HFFc6 (cell line): ENCODE data around the gene RTL10. TPM values are rescaled to one million over a fixed set of nuclear protein-coding genes. Genes with fewer than 3 reads are reported as not detected.

Experiments used
- DNase-seq: peaks from one replicate; pipeline ENCODE4 v3.0.0-alpha.2; 2018
- H3K27ac Mint-ChIP-seq: 2 replicates; pipeline ENCODE4 v1.8.0; 2020; ENCODE audit warnings: mild to moderate bottlenecking, mixed read lengths
- H3K27me3 Mint-ChIP-seq: 2 replicates; pipeline ENCODE4 v1.8.0; 2021; ENCODE audit warnings: mild to moderate bottlenecking, moderate library complexity, mixed read lengths; ENCODE audit not compliant: insufficient read depth
- H3K36me3 Mint-ChIP-seq: 2 replicates; pipeline ENCODE4 v1.8.0; 2021; ENCODE audit warnings: low read depth, mixed read lengths
- H3K4me1 Mint-ChIP-seq: 2 replicates; pipeline ENCODE4 v1.8.0; 2020; ENCODE audit warnings: low read depth, mixed read lengths
- H3K4me3 Mint-ChIP-seq: 2 replicates; pipeline ENCODE4 v1.8.0; 2020; ENCODE audit warnings: mild to moderate bottlenecking, moderate library complexity, mixed read lengths
- H3K9me3 Mint-ChIP-seq: 2 replicates; pipeline ENCODE4 v1.8.0; 2020; ENCODE audit warnings: mild to moderate bottlenecking, mixed read lengths
- total RNA-seq, 6 experiments: library from RNA; stranded (reverse); fragmentation: NEBNext Ultra II Directional; extraction: Animal tissue kit (Norgen Biotek cat#: 25700); gene quantifications; 2 replicates in 1 of 6; 3 replicates in 5 of 6; pipeline ENCODE4 v1.2.3, GENCODE V29; 2021
- TF ChIP-seq, protein P1 (sequence below): fragments of 200-600 bp; sonication (generic); IDR thresholded peaks from 2 replicates; pipeline ENCODE4 v1.5.0; 2021; ENCODE audit warnings: antibody characterized with exemption, mild to moderate bottlenecking

RTL10 gene
- total RNA-seq, 6 experiments from 2014 or later, result 17.4 to 22.7 (median 19.2) TPM

- Mint-ChIP-seq H3K4me3 (no peak overlapping the region), H3K9me3 (no peaks in the 10 kb centered on the region), H3K27ac (no peak overlapping the region), H3K36me3 (0 out of 2 replicates have a peak, but pooled peaks cover 2% of the 10 kb centered on the region), H3K4me1 (peaks cover 7% of the 10 kb centered on the region), H3K27me3 (no peaks in the 10 kb centered on the region; the same call in 1 of the 2 replicates)
- TF ChIP-seq, protein P1, sequence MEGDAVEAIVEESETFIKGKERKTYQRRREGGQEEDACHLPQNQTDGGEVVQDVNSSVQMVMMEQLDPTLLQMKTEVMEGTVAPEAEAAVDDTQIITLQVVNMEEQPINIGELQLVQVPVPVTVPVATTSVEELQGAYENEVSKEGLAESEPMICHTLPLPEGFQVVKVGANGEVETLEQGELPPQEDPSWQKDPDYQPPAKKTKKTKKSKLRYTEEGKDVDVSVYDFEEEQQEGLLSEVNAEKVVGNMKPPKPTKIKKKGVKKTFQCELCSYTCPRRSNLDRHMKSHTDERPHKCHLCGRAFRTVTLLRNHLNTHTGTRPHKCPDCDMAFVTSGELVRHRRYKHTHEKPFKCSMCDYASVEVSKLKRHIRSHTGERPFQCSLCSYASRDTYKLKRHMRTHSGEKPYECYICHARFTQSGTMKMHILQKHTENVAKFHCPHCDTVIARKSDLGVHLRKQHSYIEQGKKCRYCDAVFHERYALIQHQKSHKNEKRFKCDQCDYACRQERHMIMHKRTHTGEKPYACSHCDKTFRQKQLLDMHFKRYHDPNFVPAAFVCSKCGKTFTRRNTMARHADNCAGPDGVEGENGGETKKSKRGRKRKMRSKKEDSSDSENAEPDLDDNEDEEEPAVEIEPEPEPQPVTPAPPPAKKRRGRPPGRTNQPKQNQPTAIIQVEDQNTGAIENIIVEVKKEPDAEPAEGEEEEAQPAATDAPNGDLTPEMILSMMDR, result no peak
- no peak for DNase-seq
Observed at GRCh38 chr22:19866665-19867009, 12.0 kb upstream of the RTL10 start.

GRCh38 chr22:19865141-19865829, 10.6 kb upstream of the RTL10 start:
- Mint-ChIP-seq H3K4me1 (peaks cover 7% of the 10 kb centered on the region), H3K4me3 (no peak overlapping the region), H3K27ac (no peak overlapping the region), H3K9me3 (no peaks in the 10 kb centered on the region), H3K36me3 (0 out of 2 replicates have a peak, but pooled peaks cover 5% of the 10 kb centered on the region), H3K27me3 (no peaks in the 10 kb centered on the region; the same call in 1 of the 2 replicates)
- TF ChIP-seq, protein P1, result no peak
- DNase-seq, result no peak

- H3K27me3 Mint-ChIP-seq, result no peaks in the 10 kb centered on the region; the same call in 1 of the 2 replicates
- H3K9me3 Mint-ChIP-seq, result no peaks in the 10 kb centered on the region
- no peak overlapping the region for H3K4me3 Mint-ChIP-seq
- H3K27ac Mint-ChIP-seq, result no peak overlapping the region
- TF ChIP-seq, protein P1, result no peak
- DNase-seq, result no peak
- H3K36me3 Mint-ChIP-seq, result 0 out of 2 replicates have a peak, but pooled peaks cover 5% of the 10 kb centered on the region
- peaks cover 7% of the 10 kb centered on the region for H3K4me1 Mint-ChIP-seq
Observed at GRCh38 chr22:19864538-19865106, 9.9 kb upstream of the RTL10 start.

DNA sequence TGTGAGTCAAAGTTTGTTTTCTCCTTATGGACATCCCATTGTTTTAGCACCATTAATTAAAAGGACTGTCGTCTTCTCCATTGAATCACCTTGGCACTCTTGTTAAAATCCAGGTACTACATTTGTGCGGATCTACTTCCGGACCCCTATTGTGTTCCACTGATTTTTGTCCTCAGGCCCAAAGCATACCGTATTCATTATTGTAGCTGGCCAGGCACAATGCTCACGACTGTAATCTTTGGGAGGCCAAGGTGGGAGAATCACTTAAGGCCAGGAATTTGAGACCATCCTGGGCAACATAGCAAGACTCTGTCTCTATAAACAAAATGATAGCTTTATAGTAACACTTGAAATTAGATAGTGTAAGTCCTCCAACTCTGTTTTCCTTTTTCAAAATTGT, 8.9 kb upstream of the RTL10 start:
- H3K4me3 Mint-ChIP-seq, result no peak overlapping the region
- TF ChIP-seq, protein P1, result no peak
- H3K9me3 Mint-ChIP-seq, result no peaks in the 10 kb centered on the region
- no peaks in the 10 kb centered on the region; the same call in 1 of the 2 replicates for H3K27me3 Mint-ChIP-seq
- no peak for DNase-seq
- H3K27ac Mint-ChIP-seq, result no peak overlapping the region
- 0 out of 2 replicates have a peak, but pooled peaks cover 5% of the 10 kb centered on the region for H3K36me3 Mint-ChIP-seq
- H3K4me1 Mint-ChIP-seq, result peaks cover 7% of the 10 kb centered on the region

DNA sequence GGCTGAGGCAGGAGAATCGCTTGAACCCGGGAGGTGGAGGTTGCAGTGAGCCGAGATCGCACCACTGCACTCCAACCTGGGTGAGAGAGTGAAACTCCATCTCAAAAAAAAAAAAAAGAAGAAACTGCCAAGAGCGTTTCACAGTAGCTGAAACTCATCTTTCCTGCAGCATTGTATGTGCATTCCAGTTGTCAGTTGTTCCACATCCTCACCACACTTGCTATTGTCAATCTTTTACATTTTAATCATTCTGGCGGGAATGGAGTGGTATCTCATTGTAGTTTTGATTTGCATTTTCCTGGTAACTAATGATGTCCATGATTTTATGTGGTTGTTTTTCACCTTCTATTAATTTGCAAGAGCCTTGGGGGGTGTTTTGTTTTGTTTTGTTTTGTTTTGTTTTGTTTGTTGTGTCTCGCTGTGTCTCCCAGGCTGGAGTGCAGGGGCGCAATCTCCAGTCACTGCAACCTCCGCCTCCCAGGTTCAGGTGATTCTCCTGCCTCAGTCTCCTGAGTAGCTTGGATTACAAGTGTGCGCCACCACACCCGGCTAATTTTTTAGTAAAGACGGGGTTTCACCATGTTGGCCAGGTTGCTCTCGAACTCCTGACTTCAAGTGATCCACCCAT, 8.1 kb upstream of the RTL10 start:
- Mint-ChIP-seq H3K9me3 (no peaks in the 10 kb centered on the region), H3K4me1 (peaks cover 7% of the 10 kb centered on the region), H3K27ac (no peak overlapping the region), H3K4me3 (no peak overlapping the region), H3K36me3 (0 out of 2 replicates have a peak, but pooled peaks cover 5% of the 10 kb centered on the region), H3K27me3 (no peaks in the 10 kb centered on the region; the same call in 1 of the 2 replicates)
- TF ChIP-seq, protein P1, result no peak
- no peak for DNase-seq
